Measurements from ENCODE around the gene KIF5A.

KIF5A gene

GRCh38 chr12:57563358-57563757 lies 13.5 kb downstream of the KIF5A start:
- H3K9me2 ChIP-seq (replicated peaks; ENCODE audit: control insufficient read depth, low read length), result no peaks in the 10 kb centered on the region
- H3K27ac ChIP-seq (ENCODE audit: low read depth, low read length), result no peak overlapping the region
- H3K4me1 ChIP-seq (ENCODE audit: control insufficient read depth, low read length), result no peaks in the 10 kb centered on the region
- no peaks in the 10 kb centered on the region for H3K36me3 ChIP-seq (ENCODE audit: control insufficient read depth, low read length)
- H3K9me3 ChIP-seq (ENCODE audit: control insufficient read depth, insufficient read depth, low read length), result no peaks in the 10 kb centered on the region
- no peaks in the 10 kb centered on the region for H3K79me2 ChIP-seq (ENCODE audit: control insufficient read depth, low read length)
- no peak overlapping the region for H3K4me2 ChIP-seq (ENCODE audit: low read length)
- peaks cover 21% of the 10 kb centered on the region for H3K27me3 ChIP-seq (ENCODE audit: control insufficient read depth, low read length)
- H3F3A ChIP-seq (ENCODE audit: control insufficient read depth, insufficient read depth), result no peaks in the 10 kb centered on the region
- H4K20me1 ChIP-seq (ENCODE audit: control insufficient read depth, insufficient read depth, low read depth, low read length), result no peaks in the 10 kb centered on the region
- no peak for TF ChIP-seq CTCF (IDR thresholded peaks at IDR 0.05; ENCODE audit: low read depth, low read length, poor library complexity, severe bottlenecking)
- no peak for TF ChIP-seq EZH2phosphoT487 (IDR thresholded peaks at IDR 0.05; ENCODE audit: borderline replicate concordance, low read length)
- no peak overlapping the region for H3K4me3 ChIP-seq (ENCODE audit: low read length)

DNA sequence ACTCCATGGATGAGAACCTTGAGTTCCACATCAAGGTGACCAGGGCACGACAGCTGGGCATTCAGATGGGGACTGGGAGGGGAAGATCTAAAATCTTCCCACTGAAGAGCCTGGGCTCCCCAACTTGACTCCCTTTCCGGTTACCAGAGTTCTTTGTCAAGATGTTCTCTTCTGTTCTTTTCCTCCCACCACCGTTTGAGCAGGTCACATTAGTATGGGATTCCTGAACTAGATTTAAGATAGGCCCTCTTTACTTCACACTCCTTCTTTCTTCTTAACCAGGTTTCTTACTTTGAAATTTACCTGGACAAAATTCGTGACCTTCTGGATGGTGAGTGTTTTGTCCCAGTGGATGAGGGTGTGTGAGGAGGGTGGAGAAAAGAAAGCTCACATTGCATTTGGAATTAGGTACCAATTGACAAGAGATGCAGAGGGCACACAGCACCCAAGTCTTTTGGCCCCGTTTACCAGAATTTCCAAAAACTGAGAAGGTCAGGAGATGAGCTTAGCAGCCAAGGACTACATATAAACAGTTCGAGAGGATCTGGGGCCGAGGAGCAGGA lies 14.4 kb downstream of the KIF5A start:
- H3F3A ChIP-seq (ENCODE audit: control insufficient read depth, insufficient read depth), result no peaks in the 10 kb centered on the region
- no peaks in the 10 kb centered on the region for H4K20me1 ChIP-seq (ENCODE audit: control insufficient read depth, insufficient read depth, low read depth, low read length)
- H3K4me2 ChIP-seq (ENCODE audit: low read length), result no peak overlapping the region
- no peaks in the 10 kb centered on the region for H3K9me2 ChIP-seq (replicated peaks; ENCODE audit: control insufficient read depth, low read length)
- no peaks in the 10 kb centered on the region for H3K79me2 ChIP-seq (ENCODE audit: control insufficient read depth, low read length)
- H3K4me3 ChIP-seq (ENCODE audit: low read length), result no peak overlapping the region
- peaks cover 18% of the 10 kb centered on the region for H3K27me3 ChIP-seq (ENCODE audit: control insufficient read depth, low read length)
- no peak overlapping the region for H3K27ac ChIP-seq (ENCODE audit: low read depth, low read length)
- no peaks in the 10 kb centered on the region for H3K4me1 ChIP-seq (ENCODE audit: control insufficient read depth, low read length)
- no peak for TF ChIP-seq EZH2phosphoT487 (IDR thresholded peaks at IDR 0.05; ENCODE audit: borderline replicate concordance, low read length)
- TF ChIP-seq CTCF (IDR thresholded peaks at IDR 0.05; ENCODE audit: low read depth, low read length, poor library complexity, severe bottlenecking), result no peak
- no peaks in the 10 kb centered on the region for H3K36me3 ChIP-seq (ENCODE audit: control insufficient read depth, low read length)
- no peaks in the 10 kb centered on the region for H3K9me3 ChIP-seq (ENCODE audit: control insufficient read depth, insufficient read depth, low read length)

GRCh38 chr12:57568838-57569237 lies 19.0 kb downstream of the KIF5A start:
- no peak overlapping the region for H3K4me3 ChIP-seq (ENCODE audit: low read length)
- H3K27ac ChIP-seq (ENCODE audit: low read depth, low read length), result no peak overlapping the region
- H3K27me3 ChIP-seq (ENCODE audit: control insufficient read depth, low read length), result peaks cover 12% of the 10 kb centered on the region
- H4K20me1 ChIP-seq (ENCODE audit: control insufficient read depth, insufficient read depth, low read depth, low read length), result no peaks in the 10 kb centered on the region
- no peaks in the 10 kb centered on the region for H3K36me3 ChIP-seq (ENCODE audit: control insufficient read depth, low read length)
- no peaks in the 10 kb centered on the region for H3K79me2 ChIP-seq (ENCODE audit: control insufficient read depth, low read length)
- no peaks in the 10 kb centered on the region for H3K9me2 ChIP-seq (replicated peaks; ENCODE audit: control insufficient read depth, low read length)
- TF ChIP-seq EZH2phosphoT487 (IDR thresholded peaks at IDR 0.05; ENCODE audit: borderline replicate concordance, low read length) (no peak), CTCF (IDR thresholded peaks at IDR 0.05; ENCODE audit: low read depth, low read length, poor library complexity, severe bottlenecking) (no peak)
- H3K4me2 ChIP-seq (ENCODE audit: low read length), result no peak overlapping the region
- no peaks in the 10 kb centered on the region for H3F3A ChIP-seq (ENCODE audit: control insufficient read depth, insufficient read depth)
- no peaks in the 10 kb centered on the region for H3K9me3 ChIP-seq (ENCODE audit: control insufficient read depth, insufficient read depth, low read length)
- no peaks in the 10 kb centered on the region for H3K4me1 ChIP-seq (ENCODE audit: control insufficient read depth, low read length)
